Pancreas (tissue), 10 donors: ENCODE measurements around the gene PAPOLA. TPM values are rescaled to one million over a fixed set of nuclear protein-coding genes. Genes with fewer than 3 reads are reported as not detected.

Experiments
- ATAC-seq, 4 donors: fragments of 200-7000 bp; cut with Tn5 transposase; one replicate each; pipeline versions ENCODE4 v1.8.0 to v1.9.1; 2020; ENCODE audit warnings: mild to moderate bottlenecking in 4 of 4, moderate library complexity in 4 of 4
- DNase-seq, 6 donors: peaks; one replicate each; pipeline ENCODE4 v3.0.0-alpha.2; 2020
- FAIRE-seq: peaks from 2 replicates; lab custom pipeline; 2012; peaks lifted over from hg19 to GRCh38; lab: Jason Lieb, UNC
- H3K27ac ChIP-seq, 4 donors: fragments of 200-600 bp; sonication (generic); 1 replicate in 3 of 4; 2 replicates in 1 of 4; pipeline versions ENCODE4 v1.5.0 to v1.8.0; 2020
- H3K27me3 ChIP-seq, 4 donors: fragments of 200-600 bp; one replicate each; pipeline ENCODE4 v1.8.0; 2021
- H3K36me3 ChIP-seq, 3 donors: fragments of 200-600 bp; sonication (generic) in 1 of 3; one replicate each; pipeline versions ENCODE4 v1.5.0 to v1.8.0; 2020 to 2021
- H3K4me1 ChIP-seq, 3 donors: fragments of 200-600 bp; one replicate each; pipeline ENCODE4 v1.8.0; 2021
- H3K4me3 ChIP-seq, 4 donors: fragments of 200-600 bp; sonication (generic) in 2 of 4; one replicate each; pipeline versions ENCODE4 v1.5.0 to v1.8.0; 2020 to 2021
- H3K9me3 ChIP-seq, 4 donors: fragments of 200-600 bp; one replicate each; pipeline ENCODE4 v1.8.0; 2021
- WGBS, 2 donors: extraction: QIAGEN DNeasy Blood & Tissue Kit; methylation state at CpG; one replicate each; pipeline ENCODE4 v1.1.7; 2013; 5-methylcytosine and 5-hydroxymethylcytosine counted together
- intact Hi-C, 3 donors: fragments of 100-400 bp; cut with DNase I; formaldehyde crosslinking; loops; one replicate each; pipeline versions ENCODE4 v1.11.1 to v1.14.2; 2022
- polyA plus RNA-seq, 2 donors: library from polyadenylated mRNA; stranded (reverse); fragments of 200-250 nt; gene quantifications; one replicate each; pipeline ENCODE4 v1.2.3, GENCODE V29; 2013
- total RNA-seq, 6 donors: library from RNA; stranded (reverse); fragmentation: NEBNext Ultra II Directional in 4 of 6; extraction: Animal tissue kit (Norgen Biotek cat#: 25700) in 4 of 6; gene quantifications; one replicate each; pipeline versions ENCODE4 v1.2.1 to v1.2.4, GENCODE V29; 2021 to 2023
- TF ChIP-seq, protein P1 (sequence below), 4 donors: fragments of 200-600 bp; sonication (generic) in 3 of 4; IDR thresholded peaks; one replicate each; pipeline versions ENCODE4 v1.5.0 to v1.8.0; 2021; ENCODE audit warnings: antibody characterized with exemption in 4 of 4
- donor health status: healthy with polysubstance abuse.
- donor health status: DM: no; HTN: no; CAD: no; lungs with moderate emphysema.
- donor health status: DM: no; HTN: no; CAD: no.
- donor health status: control.
- donor health status: control.
- donor health status: Bipolar disorder and iron deficiency.
- donor health status: DM: yes; HTN: yes; CAD: no.
- donor health status: DM: no; HTN: no; CAD: no.
- donor health status: DM: no; HTN: no; CAD: no.
- donor health status: DM: yes; HTN: yes; CAD: no.

Gene PAPOLA
- total and polyA plus RNA-seq, 8 donors = 47.6 to 130 (median 78.6) TPM

DNA sequence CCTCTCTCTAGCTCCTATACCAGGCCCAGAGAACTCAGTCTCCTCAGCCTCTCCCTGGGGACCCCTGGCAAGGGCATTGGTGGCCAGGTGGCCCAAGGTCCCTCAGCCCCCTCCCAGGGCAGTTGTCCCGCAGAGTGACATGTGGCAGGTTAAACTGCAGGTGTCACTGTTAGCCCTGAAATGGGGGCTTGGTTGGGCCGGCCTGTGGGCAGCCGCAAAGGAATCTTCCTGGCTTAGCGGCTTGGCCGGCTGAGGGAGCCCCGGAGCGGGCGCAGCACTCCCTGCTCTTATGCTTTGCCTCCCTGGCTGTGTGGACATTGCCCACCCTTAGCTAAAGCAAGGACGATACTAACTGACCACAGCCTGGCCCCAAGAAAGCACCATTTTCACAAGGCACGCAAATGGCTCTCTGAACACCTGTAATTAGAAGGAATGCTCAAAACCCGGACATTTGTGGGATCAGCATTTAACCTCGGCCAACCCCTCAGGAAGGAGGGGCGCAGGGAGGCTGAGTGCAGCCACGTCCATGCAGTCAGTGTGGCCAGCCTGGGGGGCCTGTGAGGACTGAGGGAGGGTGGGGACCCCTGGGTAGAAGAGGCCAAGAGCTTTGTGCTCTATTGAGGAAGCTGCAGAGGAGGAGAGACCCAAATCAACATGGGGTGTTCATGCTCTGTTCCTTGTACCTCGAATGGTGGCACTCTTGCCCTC lies 82.2 kb downstream of the PAPOLA start:
- intact Hi-C loops = loop anchor here in 2 of 3 donors (5.0 to 10.0 kb wide), 2 partner anchors 158 to 160 kb away; no protein-coding TSS in a partner anchor
- Histone ChIP-seq H3K27ac (no peak overlapping the region), H3K4me1 (no peaks in the 10 kb centered on the region)

DNA sequence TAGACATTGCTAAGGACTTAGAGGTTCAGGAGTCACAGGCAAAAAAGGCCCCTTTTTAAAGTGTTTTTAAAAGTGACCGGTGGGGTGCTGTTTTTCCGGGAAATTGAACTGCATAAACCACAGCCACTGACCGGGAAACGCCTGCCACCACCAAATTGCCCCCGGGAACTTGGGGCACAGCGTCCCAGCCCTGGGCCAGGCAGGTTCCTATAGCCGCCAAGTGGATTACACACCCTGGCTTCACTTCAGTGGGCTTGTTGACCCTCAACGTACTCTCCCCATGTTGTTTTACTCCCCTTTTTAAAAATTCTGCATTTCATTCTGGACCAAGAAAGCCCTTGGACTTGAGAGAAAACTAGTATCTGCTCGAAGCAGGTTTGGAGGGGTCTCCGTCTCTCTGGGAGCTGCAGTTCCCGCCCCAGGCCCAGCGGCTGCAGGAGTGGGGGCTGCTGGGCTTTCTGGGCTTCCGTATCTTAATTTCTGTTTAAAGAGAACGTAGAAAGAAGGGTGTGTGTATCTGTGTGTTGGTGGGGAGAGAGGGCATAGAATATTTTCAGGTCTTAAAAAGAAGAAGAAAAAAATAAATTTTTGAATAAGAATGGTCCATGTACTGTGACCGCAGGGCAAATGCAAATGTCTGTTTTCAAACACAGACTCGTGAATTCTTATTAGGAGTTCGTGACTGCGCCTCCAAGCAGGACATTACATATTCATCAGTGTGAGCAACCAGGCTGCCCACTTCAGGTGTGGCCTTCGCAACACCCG lies 82.9 kb downstream of the PAPOLA start:
- intact Hi-C loops = loop anchor here in 2 of 3 donors (5.0 to 10.0 kb wide), 2 partner anchors 157 to 160 kb away; no protein-coding TSS in a partner anchor
- TF ChIP-seq, protein P1, sequence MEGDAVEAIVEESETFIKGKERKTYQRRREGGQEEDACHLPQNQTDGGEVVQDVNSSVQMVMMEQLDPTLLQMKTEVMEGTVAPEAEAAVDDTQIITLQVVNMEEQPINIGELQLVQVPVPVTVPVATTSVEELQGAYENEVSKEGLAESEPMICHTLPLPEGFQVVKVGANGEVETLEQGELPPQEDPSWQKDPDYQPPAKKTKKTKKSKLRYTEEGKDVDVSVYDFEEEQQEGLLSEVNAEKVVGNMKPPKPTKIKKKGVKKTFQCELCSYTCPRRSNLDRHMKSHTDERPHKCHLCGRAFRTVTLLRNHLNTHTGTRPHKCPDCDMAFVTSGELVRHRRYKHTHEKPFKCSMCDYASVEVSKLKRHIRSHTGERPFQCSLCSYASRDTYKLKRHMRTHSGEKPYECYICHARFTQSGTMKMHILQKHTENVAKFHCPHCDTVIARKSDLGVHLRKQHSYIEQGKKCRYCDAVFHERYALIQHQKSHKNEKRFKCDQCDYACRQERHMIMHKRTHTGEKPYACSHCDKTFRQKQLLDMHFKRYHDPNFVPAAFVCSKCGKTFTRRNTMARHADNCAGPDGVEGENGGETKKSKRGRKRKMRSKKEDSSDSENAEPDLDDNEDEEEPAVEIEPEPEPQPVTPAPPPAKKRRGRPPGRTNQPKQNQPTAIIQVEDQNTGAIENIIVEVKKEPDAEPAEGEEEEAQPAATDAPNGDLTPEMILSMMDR (IDR thresholded peaks at IDR 0.05) = no peak
- Histone ChIP-seq H3K27me3 (peaks cover 0 to 3% (median 0%) of the 10 kb centered on the region in 4 donors), H3K9me3 (no peaks in the 10 kb centered on the region), H3K4me1 (no peaks in the 10 kb centered on the region), H3K4me3 (no peak overlapping the region), H3K36me3 (no peaks in the 10 kb centered on the region), H3K27ac (no peak overlapping the region)
- DNase-seq (peak in 1 of 6 donors; percentile 2), FAIRE-seq (no peak), ATAC-seq (no peak)
- WGBS, 2 donors = 71 to 86% methylated on average over 20 of the region's 20 CpGs

More for the DNA sequence above, 82.2 kb downstream of the PAPOLA start:
- FAIRE-seq = no peak
- H3K9me3 ChIP-seq = no peaks in the 10 kb centered on the region
- 16 to 18% methylated on average over 15 of the region's 15 CpGs for WGBS, 2 donors
- peaks cover 0 to 3% (median 0%) of the 10 kb centered on the region in 4 donors for H3K27me3 ChIP-seq
- H3K36me3 ChIP-seq = no peaks in the 10 kb centered on the region
- H3K4me3 ChIP-seq = no peak overlapping the region
- TF ChIP-seq, protein P1 (IDR thresholded peaks at IDR 0.05) = peak in 2 of 4 donors; percentile 28 to 40
- DNase-seq = peak in 4 of 6 donors; percentile 34 to 73 (median 54)
- peak; percentile 65 to 95 (median 86) for ATAC-seq

DNA sequence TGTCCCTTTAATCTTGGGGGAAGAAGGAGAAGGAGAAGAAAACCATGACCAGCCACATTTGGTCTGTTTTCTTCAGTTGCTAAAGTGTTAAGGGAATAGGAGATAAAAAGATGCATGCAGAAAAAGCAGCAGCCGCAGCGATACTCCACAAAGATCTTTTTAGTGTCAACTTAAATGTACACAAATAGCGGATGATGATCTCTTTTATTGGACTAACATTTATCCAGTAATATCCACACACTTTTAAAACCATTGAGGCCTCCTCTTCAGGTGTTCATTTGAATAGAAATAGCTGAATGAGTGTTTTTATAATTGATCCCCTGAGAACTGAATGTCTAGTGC lies 83.5 kb downstream of the PAPOLA start:
- TF ChIP-seq, protein P1 (IDR thresholded peaks at IDR 0.05) = no peak
- Histone ChIP-seq H3K36me3 (no peaks in the 10 kb centered on the region), H3K4me3 (no peak overlapping the region), H3K9me3 (no peaks in the 10 kb centered on the region), H3K27me3 (peaks cover 0 to 3% (median 0%) of the 10 kb centered on the region in 4 donors), H3K27ac (no peak overlapping the region), H3K4me1 (no peaks in the 10 kb centered on the region)
- 79 to 87% methylated on average over 3 of the region's 3 CpGs for WGBS, 2 donors
- intact Hi-C loops = loop anchor here in 1 of 3 donors (10.0 kb wide), 1 partner anchor 159 kb away; no protein-coding TSS in a partner anchor
- DNase-seq (no peak), FAIRE-seq (no peak), ATAC-seq (no peak)

DNA sequence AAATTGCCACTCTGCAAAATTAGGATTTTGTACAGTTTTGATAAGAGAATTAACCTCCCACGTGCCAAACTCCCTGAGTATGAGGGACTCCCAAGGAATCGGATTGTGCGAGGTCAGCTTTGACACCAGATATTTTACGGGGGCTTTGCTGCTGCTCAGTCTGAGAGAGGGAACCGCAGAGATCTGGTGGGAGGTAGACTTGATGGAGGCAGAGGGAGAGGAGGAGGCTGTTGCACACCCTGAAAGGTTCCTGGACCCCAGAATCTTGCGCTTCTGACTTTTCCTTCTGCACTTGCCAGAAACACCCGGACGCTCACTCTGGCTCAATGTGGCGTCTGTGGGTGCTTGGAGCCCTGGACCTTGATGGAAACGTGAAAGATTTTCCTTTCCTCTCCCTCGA lies 83.9 kb downstream of the PAPOLA start:
- no peak for DNase-seq
- TF ChIP-seq, protein P1 (IDR thresholded peaks at IDR 0.05) = no peak
- WGBS, 2 donors = 68 to 74% methylated on average over 11 of the region's 11 CpGs

More for the DNA sequence above, 83.9 kb downstream of the PAPOLA start:
- Histone ChIP-seq H3K9me3 (no peaks in the 10 kb centered on the region), H3K27me3 (peaks cover 0 to 3% (median 0%) of the 10 kb centered on the region in 4 donors), H3K36me3 (no peaks in the 10 kb centered on the region), H3K4me1 (no peaks in the 10 kb centered on the region), H3K4me3 (no peak overlapping the region), H3K27ac (no peak overlapping the region)
- intact Hi-C loops = loop anchor here in 1 of 3 donors (10.0 kb wide), 1 partner anchor 159 kb away; no protein-coding TSS in a partner anchor
- FAIRE-seq = no peak
- no peak for ATAC-seq
